H1 (cell line): ENCODE measurements around the gene GRM4.

Experiments
- BRCA1 ChIP-seq: IDR thresholded peaks from 2 replicates; pipeline ENCODE4 v1.6.1; 2012; ENCODE audit warnings: low read depth, low read length, improper control_type of control experiment
- EZH2 ChIP-seq: fragments of 200-600 bp; sonication (generic); IDR thresholded peaks from 2 replicates; pipeline ENCODE4 v1.7.1; 2012; ENCODE audit warnings: low read depth, mild to moderate bottlenecking, moderate library complexity, low read length, inconsistent platforms; ENCODE audit not compliant: severe bottlenecking
- GABPA ChIP-seq: IDR thresholded peaks from 2 replicates; pipeline ENCODE4 v1.6.1; 2011; ENCODE audit warnings: mild to moderate bottlenecking, low read length, moderate library complexity, borderline replicate concordance; ENCODE audit not compliant: insufficient read depth
- JUND ChIP-seq: IDR thresholded peaks from 2 replicates; pipeline ENCODE4 v1.6.1; 2011; ENCODE audit warnings: mild to moderate bottlenecking, improper control_type of control experiment, low read length
- POLR2A ChIP-seq, 2 experiments: IDR thresholded peaks; 1 replicate in 1 of 2; 2 replicates in 1 of 2; pipeline ENCODE4 v1.6.1; 2011; ENCODE audit warnings: low read depth in 2 of 2, low read length in 2 of 2, mild to moderate bottlenecking in 2 of 2; ENCODE audit errors: control extremely low read depth in 1 of 2
- RAD21 ChIP-seq, 2 experiments: IDR thresholded peaks in 1 of 2; conservative IDR thresholded peaks in 1 of 2; 2 replicates each; pipeline ENCODE4 v1.6.1; 2011; ENCODE audit warnings: low read depth in 2 of 2, low read length in 2 of 2, improper control_type of control experiment in 1 of 2, inconsistent platforms in 1 of 2, mild to moderate bottlenecking in 1 of 2, moderate library complexity in 1 of 2
- SAP30 ChIP-seq: fragments of 300-600 bp; sonication (generic); IDR thresholded peaks from 2 replicates; pipeline ENCODE4 v1.7.1; 2012; ENCODE audit warnings: low read length, moderate library complexity, mild to moderate bottlenecking, inconsistent platforms; ENCODE audit not compliant: insufficient read depth, insufficient replicate concordance
- SP1 ChIP-seq: IDR thresholded peaks from 2 replicates; pipeline ENCODE4 v1.6.1; 2011; ENCODE audit warnings: low read depth, low read length
- SP2 ChIP-seq: IDR thresholded peaks from 2 replicates; pipeline ENCODE4 v1.6.1; 2012; ENCODE audit warnings: mild to moderate bottlenecking, low read length, inconsistent platforms
- TCF12 ChIP-seq: IDR thresholded peaks from 2 replicates; pipeline ENCODE4 v1.6.1; 2011; ENCODE audit warnings: low read depth, mild to moderate bottlenecking, low read length
- YY1 ChIP-seq: IDR thresholded peaks from 2 replicates; pipeline ENCODE4 v1.6.1; 2011; ENCODE audit warnings: low read depth, mild to moderate bottlenecking, low read length
- TF ChIP-seq, protein P1 (sequence below): IDR thresholded peaks from 2 replicates; pipeline ENCODE4 v1.6.1; 2012; ENCODE audit warnings: inconsistent platforms
- TF ChIP-seq, protein P2 (sequence below), 3 experiments: IDR thresholded peaks; 1 replicate in 2 of 3; 2 replicates in 1 of 3; pipeline versions ENCODE4 v1.5.1 to v1.6.1; 2011; ENCODE audit warnings: low read length in 3 of 3, mild to moderate bottlenecking in 3 of 3, inconsistent platforms in 2 of 3, low read depth in 1 of 3, moderate library complexity in 1 of 3; ENCODE audit not compliant: insufficient read depth in 1 of 3; ENCODE audit errors: control extremely low read depth in 1 of 3

DNA sequence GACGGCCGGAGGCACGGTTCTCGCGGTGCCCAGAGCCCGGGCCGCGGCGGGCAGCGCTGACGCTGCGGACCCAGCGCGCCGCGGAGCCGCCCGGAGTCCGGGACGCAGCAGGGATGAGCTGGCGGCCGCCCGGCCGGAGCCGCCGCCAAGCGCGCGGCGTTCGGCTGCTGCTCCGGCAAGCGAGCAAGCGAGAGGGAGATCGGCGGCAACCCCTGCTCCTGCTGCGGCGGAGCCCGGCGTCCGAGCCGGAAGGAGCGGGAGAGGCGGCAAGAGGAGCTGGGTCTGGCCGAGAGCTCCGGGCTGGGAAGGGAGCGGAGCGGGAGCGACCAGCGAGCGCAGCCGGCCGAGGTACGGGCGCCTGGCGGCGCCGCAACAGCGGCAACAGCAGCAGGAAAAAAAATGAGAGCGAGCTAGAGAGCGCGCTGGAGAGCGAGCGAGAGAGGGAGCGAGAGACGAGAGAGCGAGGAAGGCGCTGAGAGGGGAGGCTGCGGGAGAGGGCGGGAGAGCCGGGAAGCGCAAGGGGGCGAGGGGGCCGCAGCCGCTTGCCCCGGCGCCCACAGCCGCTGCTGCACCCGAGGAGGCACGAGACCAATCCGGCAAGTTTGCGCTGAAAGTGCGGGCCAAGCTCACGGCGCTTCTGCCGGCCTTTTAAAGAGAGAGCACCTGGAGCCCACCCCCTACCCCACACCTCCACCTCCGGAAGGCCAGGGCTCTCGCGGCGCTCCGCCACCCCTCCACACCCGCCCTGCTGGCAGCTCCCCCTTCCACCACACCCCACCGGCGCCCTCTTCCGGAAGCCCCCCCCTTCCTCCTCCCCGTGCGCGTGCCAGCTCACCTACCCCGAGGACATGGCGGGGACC is 496 bp downstream of the GRM4 start:
- TF ChIP-seq EZH2 (peak; percentile 61), SAP30 (no peak), SP1 (no peak), YY1 (no peak), GABPA (no peak), POLR2A (IDR thresholded peaks at IDR 0.05; ENCODE audit: control extremely low read depth in 1 of 2, low read depth in 2 of 2, low read length in 2 of 2) (no peak), SP2 (no peak), RAD21 (IDR thresholded peaks at IDR 0.05 in 1 of 2, conservative IDR thresholded peaks at IDR 0.05 in 1 of 2; ENCODE audit: low read depth in 2 of 2, low read length in 2 of 2) (no peak; a peak in 1 of 4 replicates), TCF12 (no peak), JUND (no peak), BRCA1 (no peak)
- TF ChIP-seq, protein P1, sequence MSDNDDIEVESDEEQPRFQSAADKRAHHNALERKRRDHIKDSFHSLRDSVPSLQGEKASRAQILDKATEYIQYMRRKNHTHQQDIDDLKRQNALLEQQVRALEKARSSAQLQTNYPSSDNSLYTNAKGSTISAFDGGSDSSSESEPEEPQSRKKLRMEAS = no peak
- TF ChIP-seq, protein P2, sequence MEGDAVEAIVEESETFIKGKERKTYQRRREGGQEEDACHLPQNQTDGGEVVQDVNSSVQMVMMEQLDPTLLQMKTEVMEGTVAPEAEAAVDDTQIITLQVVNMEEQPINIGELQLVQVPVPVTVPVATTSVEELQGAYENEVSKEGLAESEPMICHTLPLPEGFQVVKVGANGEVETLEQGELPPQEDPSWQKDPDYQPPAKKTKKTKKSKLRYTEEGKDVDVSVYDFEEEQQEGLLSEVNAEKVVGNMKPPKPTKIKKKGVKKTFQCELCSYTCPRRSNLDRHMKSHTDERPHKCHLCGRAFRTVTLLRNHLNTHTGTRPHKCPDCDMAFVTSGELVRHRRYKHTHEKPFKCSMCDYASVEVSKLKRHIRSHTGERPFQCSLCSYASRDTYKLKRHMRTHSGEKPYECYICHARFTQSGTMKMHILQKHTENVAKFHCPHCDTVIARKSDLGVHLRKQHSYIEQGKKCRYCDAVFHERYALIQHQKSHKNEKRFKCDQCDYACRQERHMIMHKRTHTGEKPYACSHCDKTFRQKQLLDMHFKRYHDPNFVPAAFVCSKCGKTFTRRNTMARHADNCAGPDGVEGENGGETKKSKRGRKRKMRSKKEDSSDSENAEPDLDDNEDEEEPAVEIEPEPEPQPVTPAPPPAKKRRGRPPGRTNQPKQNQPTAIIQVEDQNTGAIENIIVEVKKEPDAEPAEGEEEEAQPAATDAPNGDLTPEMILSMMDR (IDR thresholded peaks at IDR 0.05; ENCODE audit: control extremely low read depth in 1 of 3, insufficient read depth in 1 of 3, low read depth in 1 of 3, low read length in 3 of 3) = no peak
